ENCODE data around the gene PNRC1.
"Not testable (repeated sequence)": the region's sequence is repeated elsewhere in the genome, so short reads cannot be mapped to it uniquely, and the experiment has no call there.

Gene PNRC1

DNA sequence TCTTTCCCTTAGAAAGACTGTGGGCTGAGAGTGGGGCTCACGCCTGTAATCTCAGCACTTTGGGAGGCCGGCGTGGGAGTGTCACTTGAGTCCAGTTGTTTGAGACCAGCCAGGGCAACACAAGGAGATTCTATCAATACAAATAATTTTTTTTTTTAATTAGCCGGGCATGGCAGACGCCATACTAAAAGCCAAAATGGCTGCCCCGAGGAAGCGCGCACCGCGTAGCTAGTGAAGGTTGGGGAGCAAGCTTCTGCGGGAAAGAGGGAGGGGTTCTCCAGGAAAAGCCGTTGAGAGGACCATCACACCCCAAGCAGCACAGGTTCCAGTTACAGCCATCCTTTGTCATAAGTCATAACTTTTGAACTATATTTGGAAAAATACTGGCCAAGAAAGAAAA lies 21.3 kb upstream of the PNRC1 start:
- no peak for DNase-seq (ENCODE audit: low spot score)

GRCh38 chr6:89063881-89064280 lies 16.7 kb upstream of the PNRC1 start:
- no peak for DNase-seq (ENCODE audit: low spot score)

GRCh38 chr6:89064931-89065330 lies 15.6 kb upstream of the PNRC1 start:
- not testable (repeated sequence) for DNase-seq (ENCODE audit: low spot score)

GRCh38 chr6:89066121-89066520 lies 14.4 kb upstream of the PNRC1 start:
- DNase-seq (ENCODE audit: low spot score), result not testable (repeated sequence)

- DNase-seq (ENCODE audit: low spot score), result no peak
These were observed 13.5 kb upstream of the PNRC1 start for GRCh38 chr6:89066940-89067646.

DNA sequence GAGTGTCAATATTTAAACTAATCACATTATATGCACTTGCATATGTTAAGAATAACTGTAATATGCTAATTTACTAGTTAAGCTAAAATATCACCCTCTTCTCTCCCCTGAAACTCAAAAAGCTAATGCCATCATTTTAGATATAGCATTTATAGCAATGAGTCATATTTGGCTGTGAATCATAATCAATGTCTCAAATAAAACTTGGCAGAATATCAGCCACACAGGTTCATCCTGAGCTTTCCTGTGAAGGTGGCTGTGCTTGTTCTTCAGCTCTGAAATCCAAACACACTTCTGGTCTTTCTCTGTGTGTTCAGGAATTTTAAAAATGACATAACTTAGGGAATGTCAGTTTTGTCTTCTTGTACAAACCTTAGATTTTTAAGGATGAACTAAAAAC lies 12.8 kb upstream of the PNRC1 start:
- peak; percentile 24 for DNase-seq (ENCODE audit: low spot score)

DNA sequence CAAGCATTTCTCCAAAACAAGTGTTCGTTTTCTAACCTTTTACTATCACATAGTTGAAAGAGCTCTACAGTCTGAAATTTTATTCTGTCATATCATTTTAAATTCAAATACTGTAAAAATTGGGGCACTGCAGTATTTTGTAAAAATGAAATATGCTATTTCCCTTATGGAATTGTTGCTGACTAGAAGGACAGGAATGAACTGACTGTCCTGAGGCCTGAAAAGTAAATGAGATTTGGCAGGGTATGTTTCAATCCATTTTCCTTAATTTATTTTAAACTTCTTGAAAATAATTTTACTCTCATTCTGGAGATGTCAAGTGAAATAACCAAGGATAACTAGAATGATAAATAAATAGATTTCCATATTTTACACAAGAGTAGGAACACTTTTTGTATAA lies 11.9 kb upstream of the PNRC1 start:
- DNase-seq (ENCODE audit: low spot score), result no peak

DNA sequence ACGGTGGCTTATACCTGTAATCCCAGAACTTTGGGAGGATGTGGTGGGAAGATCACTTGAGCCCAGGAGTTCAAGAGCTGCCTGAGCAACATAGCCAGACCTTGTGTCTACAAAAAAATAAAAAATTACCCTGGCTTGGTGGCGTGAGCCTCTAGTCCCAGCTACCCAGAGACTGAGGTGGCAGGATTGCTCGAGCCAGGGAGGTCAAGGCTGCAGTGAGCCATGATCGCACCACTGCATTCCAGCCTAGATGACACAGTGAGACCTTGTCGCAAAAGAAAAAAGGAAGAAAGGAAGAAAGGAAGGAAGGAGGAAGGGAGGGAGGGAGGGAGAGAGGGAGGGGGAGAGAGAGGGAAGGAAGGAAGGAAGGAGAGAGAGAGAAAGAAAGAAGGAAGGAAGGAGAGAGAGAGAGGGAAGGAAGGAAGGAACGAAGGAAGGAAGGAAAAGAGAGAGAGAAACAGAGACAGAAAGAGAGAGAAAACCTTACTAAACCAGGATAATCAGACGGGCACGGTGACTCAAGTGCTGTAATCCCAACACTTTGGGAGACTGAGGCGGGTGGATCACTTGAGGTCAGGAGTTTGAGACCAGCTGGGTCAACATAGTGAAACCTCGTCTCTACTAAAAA lies 10.9 kb upstream of the PNRC1 start:
- no peak for DNase-seq (ENCODE audit: low spot score)

- DNase-seq (ENCODE audit: low spot score), result no peak
These were observed 9.5 kb upstream of the PNRC1 start for GRCh38 chr6:89071036-89071435.

DNA sequence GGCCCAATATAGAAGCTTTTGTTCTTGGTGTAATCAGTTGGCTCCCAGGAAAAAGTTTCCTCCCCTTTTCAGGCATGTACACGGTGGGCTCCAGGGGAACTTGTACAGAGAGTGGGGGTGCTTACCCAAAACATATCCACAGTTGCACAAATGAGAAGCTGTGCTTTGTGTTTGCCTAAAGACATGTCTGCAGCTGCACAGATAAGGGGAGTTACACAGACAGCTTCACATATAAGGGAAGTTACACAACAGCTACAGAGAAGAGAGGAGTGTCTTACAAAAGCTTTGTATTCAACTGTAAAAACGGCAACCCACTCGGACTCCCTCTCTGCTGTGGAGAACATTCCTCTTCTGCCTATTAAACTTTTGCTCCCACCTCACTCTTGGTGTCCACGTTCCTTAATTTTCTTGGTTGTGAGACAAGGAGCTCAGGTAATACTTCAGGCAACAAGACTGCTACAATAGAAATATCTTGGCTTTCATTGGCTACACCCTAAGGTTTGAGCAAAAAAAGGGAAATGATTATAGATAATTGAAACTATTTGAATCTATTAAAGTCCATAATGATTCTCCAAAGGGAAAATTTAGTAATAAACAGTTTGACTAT lies 7.4 kb upstream of the PNRC1 start:
- no peak for DNase-seq (ENCODE audit: low spot score)

- DNase-seq (ENCODE audit: low spot score), result no peak
These were observed 6.7 kb upstream of the PNRC1 start for GRCh38 chr6:89073840-89074239.

DNA sequence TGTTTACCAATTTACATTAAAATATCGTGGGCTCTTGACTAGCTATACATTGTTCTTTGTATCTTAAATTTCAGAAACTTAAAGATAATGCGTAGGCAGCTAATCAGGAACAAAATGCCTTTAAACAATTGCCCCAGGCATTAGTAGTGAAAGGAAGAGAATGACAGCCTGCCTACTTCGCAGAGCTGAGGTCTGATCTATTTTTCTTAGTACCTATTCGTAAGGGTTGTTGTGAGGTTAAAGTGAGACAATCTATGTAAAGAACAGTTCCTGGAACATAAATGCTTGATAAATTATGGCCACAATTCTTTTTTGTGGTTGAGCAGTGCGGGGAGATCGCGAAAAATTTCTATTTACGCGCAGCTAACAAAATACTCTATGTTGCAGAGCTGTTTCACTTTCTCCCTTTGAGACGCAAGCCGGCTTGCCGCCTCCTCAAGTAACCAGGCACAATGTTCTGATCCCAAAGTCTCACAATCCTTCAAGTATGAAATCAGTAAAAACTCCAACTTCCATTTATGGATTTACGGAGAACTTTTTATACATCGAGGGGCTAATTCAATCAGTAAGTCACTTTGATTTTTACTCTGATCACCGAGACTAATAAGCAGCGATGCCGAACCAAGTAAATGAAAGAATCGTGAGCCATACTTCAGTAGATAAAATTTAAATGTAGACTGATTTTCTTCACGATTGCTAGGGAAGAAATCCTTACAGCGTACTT lies 878 bp upstream of the PNRC1 start:
- peak; percentile 26 for DNase-seq (ENCODE audit: low spot score)

GRCh38 chr6:89081129-89081422 lies 525 bp downstream of the PNRC1 start:
- DNase-seq (ENCODE audit: low spot score), result peak; percentile 2

DNA sequence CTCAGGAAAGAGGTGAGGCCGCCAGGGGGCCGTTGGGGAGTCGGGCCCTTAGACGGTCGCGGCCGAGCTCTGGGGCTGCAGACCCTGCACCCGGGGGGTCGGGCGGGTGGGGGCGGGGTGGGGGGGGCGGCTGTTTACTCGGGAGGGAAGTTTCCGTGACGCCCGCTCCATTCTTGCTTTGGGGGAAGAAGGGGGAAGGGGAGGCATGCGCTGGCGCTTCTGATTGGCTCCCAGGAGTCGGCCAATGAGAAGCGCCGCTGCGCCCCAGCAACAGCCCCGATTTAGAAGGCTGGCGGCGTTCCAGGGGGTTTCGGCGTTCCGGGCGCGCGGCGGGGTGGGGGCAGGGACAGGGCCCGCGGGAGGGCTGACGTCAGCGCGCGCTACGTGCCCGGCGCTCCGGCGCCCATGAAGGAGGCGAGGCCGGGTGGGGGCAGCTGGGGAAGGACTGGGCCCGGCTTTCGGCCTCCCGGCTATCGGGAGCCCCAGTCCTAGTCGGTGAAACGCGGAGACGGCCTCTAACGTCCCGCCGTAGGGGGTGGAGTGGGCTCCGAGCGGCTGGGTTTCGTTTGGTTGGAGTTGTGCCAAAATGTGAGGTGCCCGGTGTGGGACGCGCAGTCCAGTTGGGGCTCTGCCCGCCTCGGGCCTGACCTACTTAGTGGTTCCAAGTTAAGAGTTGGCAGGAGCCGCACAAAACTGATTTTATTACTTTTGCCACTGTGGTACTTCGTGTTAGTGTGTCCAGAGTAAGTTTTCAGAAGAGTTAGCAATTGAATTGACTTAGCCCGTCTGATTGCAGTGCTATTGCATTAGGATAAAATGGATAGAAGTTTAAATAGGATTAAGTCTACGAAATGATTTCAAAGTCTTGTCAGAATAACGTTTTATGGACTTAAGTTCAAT lies 1.1 kb downstream of the PNRC1 start:
- peak; percentile 97 for DNase-seq (ENCODE audit: low spot score)

DNA sequence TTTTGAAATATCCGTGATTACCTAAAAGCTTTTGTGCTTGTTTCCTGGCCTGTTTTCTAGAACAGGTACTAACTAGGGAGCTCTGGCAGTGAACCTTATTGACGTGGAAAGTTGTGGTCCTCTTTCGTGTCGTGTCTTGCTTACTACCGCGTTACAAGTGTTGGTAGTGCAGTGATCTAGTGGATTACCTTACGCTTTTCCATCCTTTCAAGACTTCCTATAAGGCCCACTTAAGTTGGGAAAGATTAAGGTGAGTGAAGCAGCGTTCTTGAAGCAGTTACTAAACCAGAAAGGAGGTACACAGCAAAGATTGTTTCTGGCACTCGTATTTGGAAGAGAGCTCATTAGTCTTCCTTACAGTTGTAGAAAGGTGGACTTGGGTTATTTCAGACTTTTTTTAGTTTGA lies 1.9 kb downstream of the PNRC1 start:
- no peak for DNase-seq (ENCODE audit: low spot score)

DNA sequence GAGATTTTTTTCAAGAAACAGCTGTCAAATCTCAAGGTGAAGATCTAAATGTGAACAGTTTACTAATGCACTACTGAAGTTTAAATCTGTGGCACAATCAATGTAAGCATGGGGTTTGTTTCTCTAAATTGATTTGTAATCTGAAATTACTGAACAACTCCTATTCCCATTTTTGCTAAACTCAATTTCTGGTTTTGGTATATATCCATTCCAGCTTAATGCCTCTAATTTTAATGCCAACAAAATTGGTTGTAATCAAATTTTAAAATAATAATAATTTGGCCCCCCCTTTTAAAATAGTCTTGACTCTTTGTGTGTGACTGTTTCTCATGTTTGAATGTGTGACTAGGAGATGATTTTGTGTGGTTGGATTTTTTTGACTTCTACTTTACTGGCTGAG lies 4.0 kb downstream of the PNRC1 start:
- no peak for DNase-seq (ENCODE audit: low spot score)

DNA sequence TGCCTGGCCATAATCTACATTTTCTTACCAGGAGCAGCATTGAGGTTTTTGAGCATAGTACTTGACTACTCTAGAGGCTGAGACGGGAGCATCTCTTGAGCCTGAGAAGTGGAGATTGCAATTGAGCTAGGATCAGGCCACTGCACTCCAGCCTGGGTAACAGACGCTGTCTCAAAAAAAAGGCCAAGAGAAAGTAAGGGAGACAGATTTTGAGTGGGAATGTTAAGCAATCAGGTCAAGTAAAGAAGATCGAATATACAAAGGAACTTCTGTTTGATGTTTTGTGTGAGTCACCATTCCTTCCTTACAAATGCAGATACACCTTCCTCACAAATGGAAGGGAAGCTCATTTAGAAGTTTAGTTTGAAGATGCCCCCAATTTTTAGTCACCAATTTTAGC lies 4.4 kb downstream of the PNRC1 start:
- no peak for DNase-seq (ENCODE audit: low spot score)

DNA sequence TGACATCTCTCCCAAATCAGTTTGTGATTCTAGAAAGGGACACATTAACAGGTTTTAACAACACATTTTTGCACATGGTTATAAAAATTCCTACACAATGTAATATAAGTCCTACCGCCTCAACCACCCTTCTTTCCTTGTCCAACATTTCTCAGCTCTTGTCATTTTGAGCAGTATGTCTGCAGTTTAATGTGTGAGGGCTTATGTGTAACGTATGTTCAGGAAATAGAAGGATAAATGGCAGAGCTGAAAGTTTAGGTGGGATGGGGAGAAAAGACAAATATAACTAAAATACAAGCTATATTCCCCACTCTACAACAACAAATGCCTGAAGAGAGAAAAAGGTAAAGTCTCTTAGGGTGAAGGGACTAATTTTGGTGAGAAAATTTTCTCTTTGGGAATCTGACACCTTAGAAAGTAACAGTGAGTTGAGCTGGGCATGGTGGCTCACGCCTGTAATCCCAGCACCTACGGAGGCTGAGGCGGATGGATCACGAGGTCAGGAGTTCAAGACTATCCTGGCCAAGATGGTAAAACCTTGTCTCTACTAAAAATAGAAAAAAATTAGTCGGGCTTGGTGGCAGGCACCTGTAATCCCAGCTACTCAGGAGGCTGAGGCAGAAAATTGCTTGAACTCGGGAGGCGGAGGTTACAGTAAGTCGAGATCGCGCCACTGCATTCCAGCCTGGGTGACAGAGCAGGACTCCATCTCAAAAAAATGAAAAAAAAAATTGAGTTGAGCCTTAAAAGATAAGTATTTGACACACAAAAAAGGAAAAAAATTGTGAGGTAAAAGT lies 5.1 kb downstream of the PNRC1 start:
- DNase-seq (ENCODE audit: low spot score), result no peak

- no peak for DNase-seq (ENCODE audit: low spot score)
These were observed 7.3 kb downstream of the PNRC1 start for GRCh38 chr6:89087881-89088280.

GRCh38 chr6:89098461-89098860 lies 17.9 kb downstream of the PNRC1 start:
- DNase-seq (ENCODE audit: low spot score), result no peak

DNA sequence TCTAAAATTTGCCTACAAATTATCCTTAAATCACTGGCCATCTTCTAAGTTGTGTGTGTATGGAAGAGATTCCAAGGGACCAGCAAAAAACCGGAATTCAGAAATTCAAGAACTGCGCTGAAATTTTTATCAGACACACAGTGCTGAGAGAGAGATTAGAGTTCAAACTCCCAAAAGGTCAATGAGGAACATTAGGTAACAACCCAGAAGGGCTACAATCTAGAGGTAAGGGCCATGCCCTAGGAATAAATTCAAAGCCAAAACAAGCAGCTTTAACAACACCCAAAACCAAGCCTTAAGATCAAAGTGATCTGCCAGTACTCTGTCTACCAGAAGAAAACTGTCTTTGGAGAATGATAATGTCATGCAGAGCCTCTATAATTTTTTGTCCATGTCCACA lies 19.6 kb downstream of the PNRC1 start:
- no peak for DNase-seq (ENCODE audit: low spot score)

All from LoVo (cell line).